Transverse colon (tissue), 3 donors: Measurements from ENCODE around the gene GNAL.

ENCODE experiments used
- CTCF ChIP-seq, 5 experiments: fragments of 200-600 bp in 3 of 5; fragments of 450-650 bp in 2 of 5; sonication (generic) in 3 of 5; IDR thresholded peaks; 1 replicate in 2 of 5; 2 replicates in 3 of 5; pipeline ENCODE4 v1.5.1; 2016 to 2017; ENCODE audit warnings: antibody characterized with exemption in 5 of 5, inconsistent platforms in 3 of 5, mild to moderate bottlenecking in 2 of 5, moderate library complexity in 1 of 5
- EP300 ChIP-seq: sonication (generic); formaldehyde crosslinking; IDR thresholded peaks from one replicate; pipeline ENCODE4 v1.6.1; 2017; ENCODE audit warnings: antibody characterized with exemption, low read depth

GRCh38 chr18:11676386-11676785, 12.7 kb upstream of the GNAL start:
- TF ChIP-seq EP300 (no peak), CTCF (IDR thresholded peaks at IDR 0.05) (no peak)
